ENCODE data around the gene COL1A1. TPM values are rescaled to one million over a fixed set of nuclear protein-coding genes. Genes with fewer than 3 reads are reported as not detected.

COL1A1 gene
- total and polyA plus RNA-seq, 2 of the 13 experiments (the other 11 are each of a cell fraction or from before 2014, with no cell fraction given): 0.05 TPM; not detected in 1

DNA sequence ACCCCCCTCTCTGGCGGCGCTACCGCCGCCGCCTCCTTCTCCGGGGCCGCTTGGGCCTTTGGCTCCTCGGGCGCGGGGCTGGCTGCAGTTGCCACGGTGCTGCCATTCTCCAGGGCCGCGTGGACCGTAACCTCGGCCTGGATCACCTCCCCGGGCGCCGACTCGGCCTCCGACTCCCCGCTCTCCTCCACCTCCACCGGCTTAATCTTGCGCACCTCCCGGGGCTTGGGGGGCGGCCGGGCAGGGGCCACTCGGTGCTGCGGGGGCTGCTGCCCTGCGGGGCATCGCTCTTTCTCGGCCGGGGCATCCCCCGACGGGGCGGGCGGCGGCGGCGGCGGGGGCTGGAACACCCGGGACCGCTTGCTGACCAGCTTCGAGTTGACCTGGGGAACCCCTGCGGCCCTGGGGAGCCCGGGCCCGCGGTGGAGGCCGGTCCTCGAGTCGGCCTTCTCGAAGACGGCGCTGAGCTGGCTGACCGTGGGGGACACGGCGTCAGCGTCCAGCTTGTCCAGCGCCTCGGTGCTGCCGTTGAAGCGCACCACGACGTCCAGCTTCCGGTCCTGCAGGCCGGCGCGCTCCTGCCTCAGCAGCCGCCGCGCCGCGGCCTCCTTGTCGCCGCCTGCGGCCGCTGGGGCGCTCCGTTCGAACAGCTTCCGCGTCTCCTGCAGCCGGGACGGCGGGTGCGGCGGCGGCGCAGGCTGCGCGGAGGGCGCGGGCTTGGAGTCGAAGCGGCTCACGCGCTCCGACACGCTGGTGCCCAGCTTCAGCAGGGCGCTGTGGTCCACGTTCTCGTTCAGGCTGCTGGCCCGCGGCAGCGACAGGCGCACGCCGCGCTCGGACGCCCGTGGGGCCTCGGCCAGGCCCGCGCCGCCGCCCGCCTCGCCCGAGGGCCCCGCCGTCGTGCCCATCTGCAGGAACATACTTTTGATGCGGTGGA, 51.7 kb downstream of the COL1A1 start (continued):
- TF ChIP-seq FOXC1 (CRISPR knock-in tag; IDR thresholded peaks at IDR 0.05; ENCODE audit: borderline replicate concordance) (no peak), MTA3 (CRISPR knock-in tag; IDR thresholded peaks at IDR 0.05) (no peak), REXO4 (CRISPR knock-in tag; IDR thresholded peaks at IDR 0.05; ENCODE audit: borderline replicate concordance) (no peak), ZNF558 (CRISPR knock-in tag; IDR thresholded peaks at IDR 0.05; ENCODE audit: borderline replicate concordance) (no peak), KDM4B (CRISPR knock-in tag; IDR thresholded peaks at IDR 0.05) (no peak), HNRNPH1 (optimal IDR thresholded peaks at IDR 0.05; ENCODE audit: low read depth, low read length) (no peak), ZNF570 (CRISPR knock-in tag; IDR thresholded peaks at IDR 0.05; ENCODE audit: borderline replicate concordance) (no peak), ZNF569 (CRISPR knock-in tag; IDR thresholded peaks at IDR 0.05; ENCODE audit: borderline replicate concordance) (no peak), HDAC1 (CRISPR knock-in tag; IDR thresholded peaks at IDR 0.05) (peak; percentile 44), ZNF251 (CRISPR knock-in tag; IDR thresholded peaks at IDR 0.05) (no peak), ZSCAN20 (CRISPR knock-in tag; IDR thresholded peaks at IDR 0.05; ENCODE audit: borderline replicate concordance) (no peak), MYC (CRISPR knock-in tag; IDR thresholded peaks at IDR 0.05; ENCODE audit: borderline replicate concordance) (peak; percentile 64; the same call in 1 of the 2 replicates)
- TF ChIP-seq, protein P1, sequence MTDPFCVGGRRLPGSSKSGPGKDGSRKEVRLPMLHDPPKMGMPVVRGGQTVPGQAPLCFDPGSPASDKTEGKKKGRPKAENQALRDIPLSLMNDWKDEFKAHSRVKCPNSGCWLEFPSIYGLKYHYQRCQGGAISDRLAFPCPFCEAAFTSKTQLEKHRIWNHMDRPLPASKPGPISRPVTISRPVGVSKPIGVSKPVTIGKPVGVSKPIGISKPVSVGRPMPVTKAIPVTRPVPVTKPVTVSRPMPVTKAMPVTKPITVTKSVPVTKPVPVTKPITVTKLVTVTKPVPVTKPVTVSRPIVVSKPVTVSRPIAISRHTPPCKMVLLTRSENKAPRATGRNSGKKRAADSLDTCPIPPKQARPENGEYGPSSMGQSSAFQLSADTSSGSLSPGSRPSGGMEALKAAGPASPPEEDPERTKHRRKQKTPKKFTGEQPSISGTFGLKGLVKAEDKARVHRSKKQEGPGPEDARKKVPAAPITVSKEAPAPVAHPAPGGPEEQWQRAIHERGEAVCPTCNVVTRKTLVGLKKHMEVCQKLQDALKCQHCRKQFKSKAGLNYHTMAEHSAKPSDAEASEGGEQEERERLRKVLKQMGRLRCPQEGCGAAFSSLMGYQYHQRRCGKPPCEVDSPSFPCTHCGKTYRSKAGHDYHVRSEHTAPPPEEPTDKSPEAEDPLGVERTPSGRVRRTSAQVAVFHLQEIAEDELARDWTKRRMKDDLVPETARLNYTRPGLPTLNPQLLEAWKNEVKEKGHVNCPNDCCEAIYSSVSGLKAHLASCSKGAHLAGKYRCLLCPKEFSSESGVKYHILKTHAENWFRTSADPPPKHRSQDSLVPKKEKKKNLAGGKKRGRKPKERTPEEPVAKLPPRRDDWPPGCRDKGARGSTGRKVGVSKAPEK (CRISPR knock-in tag; IDR thresholded peaks at IDR 0.05; ENCODE audit: borderline replicate concordance): no peak
- TF ChIP-seq, protein P2, sequence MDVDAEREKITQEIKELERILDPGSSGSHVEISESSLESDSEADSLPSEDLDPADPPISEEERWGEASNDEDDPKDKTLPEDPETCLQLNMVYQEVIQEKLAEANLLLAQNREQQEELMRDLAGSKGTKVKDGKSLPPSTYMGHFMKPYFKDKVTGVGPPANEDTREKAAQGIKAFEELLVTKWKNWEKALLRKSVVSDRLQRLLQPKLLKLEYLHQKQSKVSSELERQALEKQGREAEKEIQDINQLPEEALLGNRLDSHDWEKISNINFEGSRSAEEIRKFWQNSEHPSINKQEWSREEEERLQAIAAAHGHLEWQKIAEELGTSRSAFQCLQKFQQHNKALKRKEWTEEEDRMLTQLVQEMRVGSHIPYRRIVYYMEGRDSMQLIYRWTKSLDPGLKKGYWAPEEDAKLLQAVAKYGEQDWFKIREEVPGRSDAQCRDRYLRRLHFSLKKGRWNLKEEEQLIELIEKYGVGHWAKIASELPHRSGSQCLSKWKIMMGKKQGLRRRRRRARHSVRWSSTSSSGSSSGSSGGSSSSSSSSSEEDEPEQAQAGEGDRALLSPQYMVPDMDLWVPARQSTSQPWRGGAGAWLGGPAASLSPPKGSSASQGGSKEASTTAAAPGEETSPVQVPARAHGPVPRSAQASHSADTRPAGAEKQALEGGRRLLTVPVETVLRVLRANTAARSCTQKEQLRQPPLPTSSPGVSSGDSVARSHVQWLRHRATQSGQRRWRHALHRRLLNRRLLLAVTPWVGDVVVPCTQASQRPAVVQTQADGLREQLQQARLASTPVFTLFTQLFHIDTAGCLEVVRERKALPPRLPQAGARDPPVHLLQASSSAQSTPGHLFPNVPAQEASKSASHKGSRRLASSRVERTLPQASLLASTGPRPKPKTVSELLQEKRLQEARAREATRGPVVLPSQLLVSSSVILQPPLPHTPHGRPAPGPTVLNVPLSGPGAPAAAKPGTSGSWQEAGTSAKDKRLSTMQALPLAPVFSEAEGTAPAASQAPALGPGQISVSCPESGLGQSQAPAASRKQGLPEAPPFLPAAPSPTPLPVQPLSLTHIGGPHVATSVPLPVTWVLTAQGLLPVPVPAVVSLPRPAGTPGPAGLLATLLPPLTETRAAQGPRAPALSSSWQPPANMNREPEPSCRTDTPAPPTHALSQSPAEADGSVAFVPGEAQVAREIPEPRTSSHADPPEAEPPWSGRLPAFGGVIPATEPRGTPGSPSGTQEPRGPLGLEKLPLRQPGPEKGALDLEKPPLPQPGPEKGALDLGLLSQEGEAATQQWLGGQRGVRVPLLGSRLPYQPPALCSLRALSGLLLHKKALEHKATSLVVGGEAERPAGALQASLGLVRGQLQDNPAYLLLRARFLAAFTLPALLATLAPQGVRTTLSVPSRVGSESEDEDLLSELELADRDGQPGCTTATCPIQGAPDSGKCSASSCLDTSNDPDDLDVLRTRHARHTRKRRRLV (CRISPR knock-in tag; IDR thresholded peaks at IDR 0.05): no peak
- TF ChIP-seq, protein P3, sequence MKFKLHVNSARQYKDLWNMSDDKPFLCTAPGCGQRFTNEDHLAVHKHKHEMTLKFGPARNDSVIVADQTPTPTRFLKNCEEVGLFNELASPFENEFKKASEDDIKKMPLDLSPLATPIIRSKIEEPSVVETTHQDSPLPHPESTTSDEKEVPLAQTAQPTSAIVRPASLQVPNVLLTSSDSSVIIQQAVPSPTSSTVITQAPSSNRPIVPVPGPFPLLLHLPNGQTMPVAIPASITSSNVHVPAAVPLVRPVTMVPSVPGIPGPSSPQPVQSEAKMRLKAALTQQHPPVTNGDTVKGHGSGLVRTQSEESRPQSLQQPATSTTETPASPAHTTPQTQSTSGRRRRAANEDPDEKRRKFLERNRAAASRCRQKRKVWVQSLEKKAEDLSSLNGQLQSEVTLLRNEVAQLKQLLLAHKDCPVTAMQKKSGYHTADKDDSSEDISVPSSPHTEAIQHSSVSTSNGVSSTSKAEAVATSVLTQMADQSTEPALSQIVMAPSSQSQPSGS (CRISPR knock-in tag; IDR thresholded peaks at IDR 0.05): 0 out of 2 replicates have a peak, but pooled peaks have one; percentile 27
- TF ChIP-seq, protein P4, sequence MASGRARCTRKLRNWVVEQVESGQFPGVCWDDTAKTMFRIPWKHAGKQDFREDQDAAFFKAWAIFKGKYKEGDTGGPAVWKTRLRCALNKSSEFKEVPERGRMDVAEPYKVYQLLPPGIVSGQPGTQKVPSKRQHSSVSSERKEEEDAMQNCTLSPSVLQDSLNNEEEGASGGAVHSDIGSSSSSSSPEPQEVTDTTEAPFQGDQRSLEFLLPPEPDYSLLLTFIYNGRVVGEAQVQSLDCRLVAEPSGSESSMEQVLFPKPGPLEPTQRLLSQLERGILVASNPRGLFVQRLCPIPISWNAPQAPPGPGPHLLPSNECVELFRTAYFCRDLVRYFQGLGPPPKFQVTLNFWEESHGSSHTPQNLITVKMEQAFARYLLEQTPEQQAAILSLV (CRISPR knock-in tag; IDR thresholded peaks at IDR 0.05; ENCODE audit: borderline replicate concordance): peak; percentile 40; the same call in 1 of the 2 replicates
